Left ventricle myocardium inferior (tissue), 1 donor: ENCODE results near the gene INSYN2B. TPM values are rescaled to one million over a fixed set of nuclear protein-coding genes. Genes with fewer than 3 reads are reported as not detected.
A peak's percentile ranks its signal among the peaks of the same experiment; 100 is the strongest.

Source experiments
- DNase-seq: peaks from one replicate; pipeline ENCODE4 v3.0.0-alpha.2; 2020
- H3K27ac ChIP-seq: fragments of 200-600 bp; replicated peaks from 2 replicates; pipeline ENCODE4 v1.8.0; 2021
- H3K27me3 ChIP-seq: fragments of 200-600 bp; 2 replicates; pipeline ENCODE4 v1.8.0; 2021; ENCODE audit warnings: low read depth
- H3K36me3 ChIP-seq: fragments of 200-600 bp; 2 replicates; pipeline ENCODE4 v1.8.0; 2021
- H3K4me1 ChIP-seq: fragments of 200-600 bp; 2 replicates; pipeline ENCODE4 v1.8.0; 2021
- H3K4me3 ChIP-seq: fragments of 200-600 bp; 2 replicates; pipeline ENCODE4 v1.8.0; 2021; ENCODE audit warnings: mild to moderate bottlenecking, moderate library complexity
- H3K9me3 ChIP-seq: fragments of 200-600 bp; replicated peaks from 2 replicates; pipeline ENCODE4 v1.8.0; 2021
- CTCF ChIP-seq: fragments of 200-600 bp; IDR thresholded peaks from 2 replicates; pipeline ENCODE4 v1.8.0; 2021; ENCODE audit warnings: antibody characterized with exemption, mild to moderate bottlenecking, borderline replicate concordance
- intact Hi-C: fragments of 100-400 bp; cut with micrococcal nuclease; formaldehyde crosslinking; loops from one replicate; pipeline ENCODE4 v1.11.0; 2022
- total RNA-seq: library from RNA; stranded (reverse); fragmentation: NEBNext Ultra II Directional; extraction: Animal tissue kit (Norgen Biotek cat#: 25700); gene quantifications from one replicate; pipeline ENCODE4 v1.2.1, GENCODE V29; 2021
- donor health status: DM: no; HTN: yes; CAD: no; lungs with severe emphysema.

INSYN2B gene
- total RNA-seq, 1 donor from 2014 or later: 0.08 TPM

DNA sequence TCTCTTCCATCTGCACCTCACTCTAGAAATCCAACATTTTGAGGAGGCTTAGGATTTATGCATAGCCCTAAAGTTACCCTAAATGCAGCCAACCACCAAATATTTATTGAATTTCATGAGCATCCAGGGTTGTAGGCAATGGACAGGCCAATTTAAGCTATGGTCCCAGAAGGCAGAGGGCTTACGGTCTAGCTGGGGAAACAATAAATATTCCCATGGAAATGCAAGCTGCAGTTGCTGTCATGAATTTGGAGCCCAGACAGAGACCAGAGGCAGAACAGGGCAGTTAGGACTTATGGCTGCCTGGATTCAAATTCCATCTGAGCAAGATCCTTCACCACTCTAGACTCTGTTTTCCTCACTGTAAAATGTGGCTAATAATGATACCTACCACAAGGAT, 9.1 kb upstream of the INSYN2B start:
- H3K27ac ChIP-seq: no peak overlapping the region
- DNase-seq: no peak
- H3K36me3 ChIP-seq: no peaks in the 10 kb centered on the region
- H3K4me3 ChIP-seq: no peak overlapping the region
- no peak for TF ChIP-seq CTCF
- no peaks in the 10 kb centered on the region for H3K4me1 ChIP-seq
- intact Hi-C loops: loop anchor here (10.0 kb wide), 1 partner anchor 285 kb away; no protein-coding TSS in a partner anchor
- H3K27me3 ChIP-seq: peaks cover 63% of the 10 kb centered on the region
- H3K9me3 ChIP-seq: no peaks in the 10 kb centered on the region

- Histone ChIP-seq H3K27me3 (peaks cover 63% of the 10 kb centered on the region), H3K27ac (no peak overlapping the region), H3K4me3 (no peak overlapping the region), H3K36me3 (no peaks in the 10 kb centered on the region), H3K9me3 (no peaks in the 10 kb centered on the region), H3K4me1 (no peaks in the 10 kb centered on the region)
- DNase-seq: no peak
- intact Hi-C loops: loop anchor here (10.0 kb wide), 1 partner anchor 284 kb away; no protein-coding TSS in a partner anchor
- no peak for TF ChIP-seq CTCF
These were observed 8.7 kb upstream of the INSYN2B start for GRCh38 chr5:169988947-169989346.

DNA sequence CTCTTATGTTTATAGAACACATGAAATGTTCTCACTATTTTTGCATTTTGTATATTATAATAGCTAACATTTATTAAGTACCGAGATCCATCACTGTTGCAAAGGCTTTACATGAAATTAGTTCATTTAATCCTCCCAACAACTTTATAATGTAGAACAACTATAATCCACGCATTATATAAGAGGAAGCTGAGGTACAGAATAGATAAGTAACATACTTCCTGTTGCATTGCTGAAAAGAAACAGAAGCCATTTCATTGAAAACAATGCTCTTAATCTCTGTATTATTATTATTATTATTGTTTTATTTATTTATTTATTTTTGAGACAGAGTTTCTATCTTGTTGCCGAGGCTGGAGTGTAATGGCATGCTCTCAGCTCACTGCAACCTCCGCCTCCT, 7.9 kb upstream of the INSYN2B start:
- no peaks in the 10 kb centered on the region for H3K9me3 ChIP-seq

GRCh38 chr5:169979871-169980270, 424 bp downstream of the INSYN2B start:
- Histone ChIP-seq H3K36me3 (no peaks in the 10 kb centered on the region), H3K27me3 (peaks cover 78% of the 10 kb centered on the region), H3K4me1 (peaks cover 20% of the 10 kb centered on the region), H3K4me3 (peak overlapping the region; percentile 48), H3K9me3 (no peaks in the 10 kb centered on the region), H3K27ac (no peak overlapping the region)
- DNase-seq: no peak
- intact Hi-C loops: loop anchor here (10.0 kb wide), 1 partner anchor 275 kb away; no protein-coding TSS in a partner anchor
- TF ChIP-seq CTCF: no peak

More for the DNA sequence above, 7.9 kb upstream of the INSYN2B start:
- no peak for DNase-seq
- TF ChIP-seq CTCF: no peak
- Histone ChIP-seq H3K27ac (no peak overlapping the region), H3K36me3 (no peaks in the 10 kb centered on the region), H3K4me3 (no peak overlapping the region), H3K4me1 (no peaks in the 10 kb centered on the region), H3K27me3 (peaks cover 64% of the 10 kb centered on the region)
- intact Hi-C loops: loop anchor here (10.0 kb wide), 1 partner anchor 283 kb away; no protein-coding TSS in a partner anchor

DNA sequence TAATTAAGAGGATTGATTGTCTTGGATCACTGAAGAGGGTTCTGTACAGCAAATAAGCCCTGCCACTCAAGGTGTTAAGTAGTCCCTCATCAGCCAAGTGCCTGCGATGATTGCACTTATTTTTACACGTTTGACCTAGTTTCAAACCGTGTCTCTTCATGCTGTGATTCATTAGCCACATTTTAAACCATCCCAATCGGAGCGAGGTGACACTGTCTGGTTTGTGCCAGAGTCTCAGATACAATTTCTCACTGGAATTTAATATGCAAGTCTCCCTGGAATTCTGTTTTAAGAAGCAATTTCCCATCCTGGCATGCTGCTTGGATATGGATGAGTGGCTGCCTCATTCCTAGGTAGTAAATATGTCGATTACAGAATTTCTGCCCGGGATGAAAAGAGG, 1.6 kb downstream of the INSYN2B start:
- Histone ChIP-seq H3K27me3 (peaks cover 73% of the 10 kb centered on the region), H3K9me3 (no peaks in the 10 kb centered on the region), H3K4me3 (peak overlapping the region; percentile 48), H3K4me1 (peaks cover 20% of the 10 kb centered on the region), H3K27ac (no peak overlapping the region), H3K36me3 (no peaks in the 10 kb centered on the region)
- TF ChIP-seq CTCF: no peak
- intact Hi-C loops: no loop called here
- no peak for DNase-seq
